D341Med (cell line): ENCODE results near the gene SPCS2.
A peak's percentile ranks its signal among the peaks of the same experiment; 100 is the strongest.

Source experiments
- DNase-seq: peaks from one replicate; pipeline ENCODE4 v3.0.0; 2012; ENCODE audit warnings: low spot score

SPCS2 gene

DNA sequence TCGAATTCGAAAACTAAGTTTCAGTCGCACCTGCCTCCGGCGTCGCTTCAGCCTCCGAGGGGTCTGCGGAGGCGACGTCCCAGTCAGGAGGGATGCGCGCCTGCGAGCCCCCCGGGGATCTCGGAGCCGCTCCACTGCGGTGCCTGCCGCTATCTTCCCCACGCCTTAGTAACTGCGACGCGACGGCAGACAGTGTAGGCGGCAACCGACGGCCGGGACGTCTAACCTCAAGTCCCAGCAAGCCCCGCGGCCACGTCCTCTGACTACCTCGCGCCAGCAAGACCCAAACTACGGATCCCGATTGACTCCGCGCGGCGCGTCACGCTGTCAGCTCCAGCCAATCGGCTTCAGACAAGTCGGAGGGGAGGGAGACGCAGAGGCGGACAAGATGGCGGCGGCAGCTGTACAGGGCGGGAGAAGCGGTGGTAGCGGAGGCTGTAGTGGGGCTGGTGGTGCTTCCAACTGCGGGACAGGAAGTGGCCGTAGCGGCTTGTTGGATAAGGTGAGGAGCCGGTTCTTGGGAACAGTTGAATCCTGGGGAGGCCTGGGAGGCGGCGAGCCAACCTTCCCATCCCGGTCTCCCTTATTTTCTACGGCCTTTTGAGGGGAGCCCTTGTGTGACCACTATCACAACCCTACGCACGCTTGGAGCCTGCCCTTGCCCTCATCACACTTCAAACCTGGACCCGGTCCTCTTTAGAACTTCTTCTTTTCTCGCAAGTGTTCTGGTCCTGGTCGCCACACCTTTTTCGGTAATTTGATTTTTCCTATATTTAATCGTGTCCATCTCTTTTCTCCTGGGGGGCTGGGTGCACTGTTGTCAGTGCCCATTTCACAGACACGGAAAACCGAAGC lies at the start of gene SPCS2, which contains the start of gene XRRA1:
TSS of gene SPCS2 (plus strand) at position 369 of the 855 bp plus-strand sequence. CDS start at position 389, 20 bp downstream.
TSS of gene XRRA1 (minus strand) at position 194 of the 855 bp plus-strand sequence. CDS start 8,213 bp downstream, outside the sequence.
- peak; percentile 96 for DNase-seq

GRCh38 chr11:74902342-74902741 lies 46.7 kb upstream of the SPCS2 start:
- no peak for DNase-seq

DNA sequence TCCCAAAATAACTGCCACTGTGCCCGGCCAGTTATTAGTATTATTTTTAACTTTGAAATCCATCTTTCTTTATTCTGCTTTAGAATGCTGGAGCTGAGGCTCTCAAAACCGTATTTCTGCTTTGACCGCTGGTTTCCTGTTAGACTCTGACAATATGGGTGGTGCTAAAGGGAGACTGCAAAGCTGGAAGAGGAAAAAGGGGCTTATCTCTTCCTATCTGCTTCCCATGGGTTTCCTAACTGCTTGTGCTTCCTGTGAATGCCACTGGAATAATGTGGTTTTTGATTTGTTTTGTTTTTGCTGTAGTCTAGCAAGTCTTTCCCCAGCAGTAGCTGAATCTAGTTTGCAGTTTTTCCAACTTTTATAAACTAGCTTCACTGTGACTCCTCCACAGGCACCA lies 43.7 kb upstream of the SPCS2 start:
- no peak for DNase-seq

- DNase-seq: no peak
Observed at GRCh38 chr11:74909385-74909784, 39.7 kb upstream of the SPCS2 start.

DNA sequence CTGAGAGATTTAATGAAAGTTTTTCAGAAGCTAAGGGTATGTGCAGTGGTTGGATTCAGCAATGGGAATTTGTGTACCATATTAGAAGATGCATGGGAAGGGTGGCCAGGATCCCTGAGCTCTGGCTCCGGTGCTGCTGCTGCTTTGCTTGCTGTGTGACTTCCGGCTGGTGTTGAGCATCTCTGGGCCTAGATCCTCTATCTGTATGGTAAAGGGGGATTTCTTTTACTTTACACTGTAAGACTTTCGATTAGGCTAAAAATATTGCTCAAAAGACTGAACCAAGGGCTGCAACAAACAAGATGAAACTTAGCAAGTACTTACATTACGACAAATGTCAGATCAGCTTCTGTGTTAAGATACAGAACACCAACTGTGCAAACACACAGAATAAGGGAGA lies 39.3 kb upstream of the SPCS2 start:
- no peak for DNase-seq

DNA sequence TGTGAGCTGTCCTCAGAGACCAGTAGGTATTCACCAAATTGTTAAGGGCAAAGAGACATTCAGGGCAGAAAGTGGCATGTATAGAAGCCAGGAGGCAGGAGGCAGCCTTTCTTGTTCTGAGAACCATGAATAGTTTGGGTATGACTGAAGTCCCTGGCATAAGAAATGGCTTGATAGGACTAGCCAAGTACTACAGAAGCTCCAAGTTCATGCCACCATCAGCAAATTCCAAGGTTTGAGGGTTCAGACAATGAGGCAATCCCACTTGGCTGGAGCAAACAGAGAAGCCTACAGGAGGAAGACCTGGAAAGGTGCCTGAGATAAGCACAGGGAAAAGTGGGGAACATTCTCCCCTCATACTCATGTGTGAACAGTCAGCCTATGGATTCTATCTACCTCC lies 25.9 kb upstream of the SPCS2 start:
- DNase-seq: no peak

DNA sequence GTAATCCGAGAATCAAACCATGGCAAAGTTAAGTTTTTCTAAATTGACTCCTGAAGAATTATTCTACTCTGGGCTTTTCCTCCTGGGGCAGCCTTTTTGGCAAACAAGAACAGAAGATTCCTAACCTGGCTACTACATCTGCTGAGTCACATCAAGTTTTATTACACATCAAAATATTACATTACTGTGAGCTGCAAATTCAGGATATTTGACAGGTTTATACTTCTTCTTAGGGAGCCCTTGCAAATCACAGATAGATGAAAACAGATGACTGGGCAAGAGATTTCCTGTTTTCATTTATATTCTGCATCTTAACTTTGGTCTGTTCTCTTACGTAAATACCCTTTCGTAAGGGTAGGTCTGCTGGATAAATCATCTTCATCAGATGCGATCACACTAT lies 23.8 kb upstream of the SPCS2 start:
- no peak for DNase-seq

GRCh38 chr11:74926304-74927030 lies 22.6 kb upstream of the SPCS2 start:
- DNase-seq: no peak

- no peak for DNase-seq
Observed at GRCh38 chr11:74927496-74927895, 21.6 kb upstream of the SPCS2 start.

- DNase-seq: peak; percentile 56
Observed at GRCh38 chr11:74929431-74930363, 19.4 kb upstream of the SPCS2 start.

DNA sequence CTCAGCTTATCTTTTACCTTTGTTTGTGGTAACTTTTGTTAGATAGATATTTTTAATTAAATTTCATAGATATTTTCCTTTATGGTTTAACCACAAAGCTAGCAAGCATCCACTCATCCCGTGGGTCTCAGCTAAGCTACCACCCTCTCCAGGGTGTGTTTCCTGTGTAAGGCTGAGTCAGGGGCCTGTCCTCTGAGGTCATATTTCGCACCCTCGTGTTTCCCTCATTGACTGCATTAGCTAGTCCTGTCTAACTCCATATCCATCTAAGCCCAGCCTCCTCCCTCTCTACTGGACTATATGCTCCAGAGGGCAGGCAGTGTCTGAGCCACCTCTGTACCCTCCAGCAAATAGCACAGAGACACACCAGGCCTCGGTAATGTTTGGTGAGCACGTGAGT lies 16.9 kb upstream of the SPCS2 start:
- DNase-seq: no peak

DNA sequence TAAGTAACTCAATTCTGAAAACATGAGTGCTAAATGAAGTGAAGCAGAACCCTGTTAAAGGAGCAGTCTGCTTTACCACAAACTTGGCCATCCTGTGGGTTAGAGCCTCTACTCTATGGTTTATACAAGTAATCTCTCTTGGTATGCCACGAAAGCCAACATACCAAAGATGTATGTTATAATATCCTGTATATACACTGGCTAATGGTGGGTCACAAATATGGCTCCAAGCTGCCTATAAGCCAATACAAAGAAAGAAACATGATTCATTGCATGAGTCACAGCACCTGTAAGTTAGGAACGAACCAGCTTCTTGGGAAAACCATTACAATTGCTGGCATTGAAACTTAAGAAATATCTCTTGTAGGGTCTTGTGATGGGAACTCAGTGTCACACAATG lies 16.3 kb upstream of the SPCS2 start:
- DNase-seq: no peak

GRCh38 chr11:74933765-74934164 lies 15.3 kb upstream of the SPCS2 start:
- DNase-seq: no peak

DNA sequence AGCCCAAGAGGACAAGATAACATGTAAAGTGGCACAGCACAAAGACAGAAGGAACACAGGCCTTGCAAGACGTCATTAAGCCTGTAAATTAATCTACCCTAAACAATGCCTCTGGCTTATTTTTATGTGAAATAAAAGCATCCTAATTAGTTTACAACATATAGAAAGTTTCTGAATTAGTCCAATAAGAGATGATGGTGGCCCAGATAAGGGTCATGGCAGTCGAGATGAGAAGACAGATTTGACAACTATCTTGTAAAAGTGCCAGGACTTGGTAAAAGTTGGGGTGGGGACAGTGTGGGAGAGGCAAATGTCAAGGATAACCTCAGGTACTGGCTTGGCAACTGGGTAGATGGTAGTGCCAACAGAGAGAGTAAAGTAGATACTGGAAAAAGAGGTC lies 13.8 kb upstream of the SPCS2 start:
- DNase-seq: no peak

DNA sequence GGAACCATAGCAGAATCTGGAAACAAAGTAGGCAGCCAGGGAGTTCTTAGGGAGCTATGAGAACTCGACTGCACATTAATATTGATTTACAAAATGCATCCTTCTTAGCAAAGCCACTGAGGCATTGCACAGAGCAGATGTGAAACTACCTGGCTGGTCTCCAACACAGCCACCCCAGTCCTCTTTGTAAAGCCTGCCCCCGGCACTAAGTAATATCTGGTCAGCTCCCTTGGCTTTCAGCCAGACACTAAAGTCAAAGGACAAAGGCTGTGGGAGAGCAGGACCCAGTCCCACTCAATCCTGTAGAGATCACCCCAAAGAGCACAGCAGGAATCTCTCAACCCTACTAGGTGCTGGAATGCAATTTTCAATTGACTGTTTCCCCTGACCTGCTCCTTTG lies 13.0 kb upstream of the SPCS2 start:
- DNase-seq: no peak

DNA sequence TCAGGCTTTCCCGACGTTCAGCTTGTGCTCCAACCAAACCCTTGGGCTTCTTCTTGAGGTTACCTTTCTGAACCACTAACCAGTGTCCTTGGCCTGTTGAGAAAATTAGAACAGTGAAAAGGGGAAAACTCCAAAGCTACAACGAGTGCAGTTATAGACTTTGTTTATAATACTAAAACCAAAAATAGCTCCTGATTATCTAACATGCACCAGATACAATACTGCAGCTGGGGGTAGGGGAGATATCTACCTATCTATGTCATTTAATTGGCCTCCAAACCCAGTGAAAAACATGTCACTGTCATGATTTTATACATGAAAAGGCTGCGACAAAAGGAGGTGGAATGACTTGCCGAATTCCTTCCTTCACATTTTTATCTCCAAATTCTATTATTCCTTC lies 12.1 kb upstream of the SPCS2 start:
- no peak for DNase-seq

GRCh38 chr11:74937696-74938475 lies 11.2 kb upstream of the SPCS2 start:
- no peak for DNase-seq

DNA sequence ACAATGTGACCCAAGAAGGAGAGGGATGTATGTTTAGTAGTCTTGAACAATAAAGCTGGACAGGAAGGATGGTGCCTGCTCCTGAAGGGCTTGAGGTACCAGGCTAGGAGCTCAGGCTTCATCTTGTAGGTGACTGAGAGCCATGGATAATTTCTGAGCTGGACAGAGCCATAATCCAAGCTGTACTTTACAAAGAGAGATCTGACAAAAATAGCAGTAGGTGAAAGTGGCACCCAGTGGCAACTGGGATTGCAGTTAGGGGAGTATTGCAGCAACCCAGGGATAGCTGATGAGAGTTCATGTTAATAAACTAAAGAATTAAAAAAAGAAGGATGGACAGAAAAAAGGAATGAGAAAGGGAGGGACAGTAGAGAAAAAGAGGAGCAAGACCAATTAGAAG lies 7.6 kb upstream of the SPCS2 start:
- DNase-seq: no peak

DNA sequence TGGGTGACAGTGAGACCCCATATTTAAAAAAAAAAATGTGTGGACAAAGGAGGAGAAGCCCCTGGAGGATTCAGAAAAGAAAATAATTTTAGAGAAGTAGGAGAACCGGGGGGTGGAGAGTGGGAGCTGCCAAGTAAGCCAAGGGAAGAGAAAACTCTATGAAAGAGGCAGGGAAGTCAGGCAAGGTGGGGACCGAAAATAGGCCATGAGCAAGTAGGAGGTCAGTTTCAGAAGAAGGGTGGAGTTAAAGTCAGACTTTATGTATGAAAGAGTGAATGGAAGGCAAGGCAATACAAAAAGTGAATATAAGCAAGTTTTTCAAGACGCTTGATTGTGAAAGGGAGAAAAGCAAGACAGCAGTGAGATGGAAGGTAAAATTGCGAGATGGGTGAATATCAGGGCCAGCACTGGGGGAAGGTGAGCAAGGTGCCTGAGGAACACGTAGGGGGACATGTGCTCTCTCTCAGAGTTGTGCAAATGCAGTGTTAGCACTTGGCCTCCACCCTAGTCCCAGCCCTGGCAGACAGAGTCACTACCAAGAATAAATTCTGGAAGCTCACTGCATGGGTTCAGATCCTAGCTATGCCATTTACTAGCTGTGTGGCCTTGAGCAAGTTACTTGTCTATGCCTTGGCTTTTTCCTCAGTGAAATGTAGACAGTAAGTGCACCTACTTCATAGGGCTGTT lies 6.8 kb upstream of the SPCS2 start:
- no peak for DNase-seq

DNA sequence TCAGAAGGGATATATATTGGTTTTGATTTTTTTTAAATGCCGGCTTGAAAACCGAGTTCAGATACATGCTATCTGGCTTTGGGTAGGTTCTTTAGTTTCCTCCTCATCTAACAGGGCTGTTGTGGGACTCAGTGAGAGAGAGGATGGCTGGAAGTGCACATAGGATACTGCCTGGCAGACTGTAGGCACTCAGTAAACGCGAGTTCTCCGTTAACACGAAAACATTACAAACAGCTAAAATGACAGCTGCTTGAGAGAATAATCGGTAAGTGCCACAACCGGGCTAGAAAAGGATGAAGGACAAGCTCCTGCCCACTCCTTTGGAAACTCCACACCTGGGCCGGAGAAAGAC lies 544 bp upstream of the SPCS2 start:
- DNase-seq: peak; percentile 37

DNA sequence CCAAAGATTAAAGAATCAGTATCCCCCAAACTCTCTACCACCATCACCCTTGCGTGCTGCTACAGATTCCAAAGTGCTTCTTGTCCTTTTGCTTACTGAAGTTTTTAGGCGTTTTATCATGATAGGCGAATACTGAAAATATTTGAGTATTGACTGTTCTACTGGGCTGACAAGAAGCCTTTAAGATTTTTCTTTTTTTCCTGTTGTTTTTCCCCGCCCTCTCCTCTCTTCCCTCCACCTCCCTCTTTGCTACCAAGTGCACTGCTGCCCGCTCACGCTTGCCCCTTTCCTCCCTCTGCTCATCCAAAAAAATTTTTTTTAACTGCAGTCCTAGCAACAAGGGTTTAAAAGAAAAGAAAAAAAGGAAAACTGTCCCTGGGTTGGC lies 679 bp downstream of the SPCS2 start:
- DNase-seq: peak; percentile 27
